Inflammatory macrophage treated with lipopolysaccharide for 4 hours (primary cell): Measurements from ENCODE around the gene TRDMT1.

Source experiments
- DNase-seq: peaks from one replicate; pipeline ENCODE4 v3.0.0-alpha.2; 2020

Gene TRDMT1

GRCh38 chr10:17171141-17171641 is 30.3 kb downstream of the TRDMT1 start:
- DNase-seq, result no peak

GRCh38 chr10:17169803-17170202 is 31.7 kb downstream of the TRDMT1 start:
- DNase-seq, result no peak

GRCh38 chr10:17166699-17167098 is 34.8 kb downstream of the TRDMT1 start:
- DNase-seq, result no peak

GRCh38 chr10:17162828-17163227 is 38.6 kb downstream of the TRDMT1 start:
- DNase-seq, result no peak

- peak; percentile 64 for DNase-seq
Observed at GRCh38 chr10:17161775-17162174, 39.7 kb downstream of the TRDMT1 start.

- no peak for DNase-seq
Observed at GRCh38 chr10:17157024-17157423, 44.4 kb downstream of the TRDMT1 start.

GRCh38 chr10:17155826-17156225 is 45.6 kb downstream of the TRDMT1 start:
- DNase-seq, result no peak

GRCh38 chr10:17154116-17154515 is 47.4 kb downstream of the TRDMT1 start:
- DNase-seq, result no peak

- no peak for DNase-seq
Observed at GRCh38 chr10:17153321-17153720, 48.2 kb downstream of the TRDMT1 start.

GRCh38 chr10:17151716-17152115 is 49.8 kb downstream of the TRDMT1 start:
- no peak for DNase-seq

GRCh38 chr10:17147884-17148489 is 53.5 kb downstream of the TRDMT1 start:
- DNase-seq, result peak; percentile 47

- no peak for DNase-seq
Observed at GRCh38 chr10:17146892-17147291, 54.6 kb downstream of the TRDMT1 start.

GRCh38 chr10:17145239-17145638 is 56.2 kb downstream of the TRDMT1 start:
- DNase-seq, result no peak

GRCh38 chr10:17144757-17145156 is 56.7 kb downstream of the TRDMT1 start:
- DNase-seq, result peak; percentile 69

GRCh38 chr10:17144032-17144431 is 57.4 kb downstream of the TRDMT1 start:
- DNase-seq, result no peak

- DNase-seq, result no peak
Observed at GRCh38 chr10:17143055-17143690, 58.3 kb downstream of the TRDMT1 start.

GRCh38 chr10:17141504-17142229 is 59.8 kb downstream of the TRDMT1 start:
- DNase-seq, result no peak

GRCh38 chr10:17140386-17140761 is 61.1 kb downstream of the TRDMT1 start:
- DNase-seq, result no peak

- DNase-seq, result no peak
Observed at GRCh38 chr10:17138460-17139042, 62.9 kb downstream of the TRDMT1 start.

- DNase-seq, result no peak
Observed at GRCh38 chr10:17134737-17135260, 66.7 kb downstream of the TRDMT1 start.

GRCh38 chr10:17134282-17134681 is 67.2 kb downstream of the TRDMT1 start:
- no peak for DNase-seq

GRCh38 chr10:17129741-17130140 is 71.7 kb downstream of the TRDMT1 start, which contains the start of gene CUBN:
Gene CUBN, minus strand, starts transcription at chr10:17129811. Its CDS starts 46 bp downstream, at chr10:17129765.
- no peak for DNase-seq

- DNase-seq, result peak; percentile 73
Observed at GRCh38 chr10:17128261-17128660, 73.2 kb downstream of the TRDMT1 start.
